HG03025 (cell line): ENCODE measurements around the gene PNPO.

ENCODE experiments used
- ATAC-seq: cut with Tn5 transposase; IDR thresholded peaks from one replicate; pipeline ENCODE4 v1.9.1; 2021; ENCODE audit warnings: mild to moderate bottlenecking, moderate library complexity; ENCODE audit not compliant: unreplicated experiment, low FRiP score

The PNPO gene

GRCh38 chr17:47941246-47942095 is at the start of gene PNPO:
Gene PNPO, plus strand, starts transcription at chr17:47941571. Its CDS starts 105 bp downstream, at chr17:47941676.
- ATAC-seq = peak; percentile 83

DNA sequence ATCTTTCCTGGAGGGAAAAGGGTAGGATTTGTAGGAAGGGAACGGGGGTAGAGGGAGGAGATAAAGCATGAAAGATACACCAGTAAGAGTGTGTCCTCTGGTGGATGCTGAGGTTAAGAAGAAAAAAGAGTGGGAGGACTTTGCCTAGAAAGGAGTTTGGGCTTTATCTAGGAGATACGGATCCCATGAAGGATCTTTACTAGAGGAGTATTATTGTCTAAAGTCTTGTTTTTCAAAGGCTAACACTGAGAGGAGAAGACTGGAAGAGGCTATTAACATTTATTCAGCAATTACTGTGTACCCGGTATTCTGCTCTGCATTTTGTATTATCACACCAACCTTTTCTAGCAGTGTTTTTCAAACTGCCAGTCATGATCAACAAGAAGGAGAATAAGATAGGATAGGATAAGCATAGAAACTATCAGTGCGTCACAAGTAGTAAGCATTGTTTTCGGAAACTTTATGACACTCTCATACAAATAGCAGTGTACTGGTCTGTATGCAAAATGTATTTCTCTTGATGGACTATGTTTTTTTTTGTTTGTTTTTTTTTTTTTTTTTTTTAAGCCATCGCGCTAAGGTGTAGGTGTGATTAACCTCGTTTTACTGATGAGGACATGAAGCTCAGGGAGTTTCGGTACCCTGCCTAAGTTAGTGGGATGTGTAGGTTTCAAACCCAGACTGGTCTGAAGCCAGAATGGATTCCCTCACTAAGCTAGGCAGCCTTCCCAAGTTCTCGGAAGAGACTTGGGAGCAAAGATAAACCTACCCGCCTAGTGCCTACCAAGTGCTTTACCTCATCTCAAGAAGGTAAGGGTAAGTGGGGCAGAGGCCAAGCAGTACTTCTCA is 46.6 kb upstream of the PNPO start:
- ATAC-seq = no peak

DNA sequence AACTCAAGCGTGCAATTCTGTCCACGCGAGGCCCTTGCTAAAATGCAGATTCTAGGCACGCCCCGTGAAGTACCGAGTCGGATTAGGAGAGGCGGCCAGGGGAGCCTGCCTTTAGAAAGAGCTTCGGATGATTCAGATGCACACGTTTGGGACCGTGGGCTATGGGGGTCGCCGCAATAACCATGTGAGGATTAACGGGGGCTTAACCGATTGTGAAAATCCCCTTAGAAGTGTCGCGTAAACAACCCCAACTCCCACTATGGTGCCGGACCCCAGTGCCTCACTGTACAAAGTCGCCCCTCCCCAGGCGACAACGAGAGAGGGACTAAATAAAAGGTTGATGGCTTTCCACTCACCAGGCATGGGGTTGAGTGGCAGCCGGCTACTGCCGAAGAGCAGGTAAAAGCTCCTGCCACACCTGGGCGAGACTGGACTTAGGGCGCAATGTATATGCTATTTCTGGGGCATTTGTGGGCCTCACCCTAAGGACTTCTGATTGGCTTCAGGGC is 46.0 kb upstream of the PNPO start:
- no peak for ATAC-seq

GRCh38 chr17:47895856-47896671 is 45.3 kb upstream of the PNPO start, which contains the start of gene SP2:
Gene SP2, plus strand, starts transcription at chr17:47896236. Its CDS starts 51 bp downstream, at chr17:47896287.
- peak; percentile 88 for ATAC-seq

GRCh38 chr17:47896672-47897490 is 44.5 kb upstream of the PNPO start:
- no peak for ATAC-seq

- ATAC-seq = no peak
Measured at GRCh38 chr17:47897561-47897960, 43.8 kb upstream of the PNPO start.

GRCh38 chr17:47898241-47898640 is 43.1 kb upstream of the PNPO start:
- no peak for ATAC-seq

GRCh38 chr17:47899643-47900042 is 41.7 kb upstream of the PNPO start:
- ATAC-seq = no peak

DNA sequence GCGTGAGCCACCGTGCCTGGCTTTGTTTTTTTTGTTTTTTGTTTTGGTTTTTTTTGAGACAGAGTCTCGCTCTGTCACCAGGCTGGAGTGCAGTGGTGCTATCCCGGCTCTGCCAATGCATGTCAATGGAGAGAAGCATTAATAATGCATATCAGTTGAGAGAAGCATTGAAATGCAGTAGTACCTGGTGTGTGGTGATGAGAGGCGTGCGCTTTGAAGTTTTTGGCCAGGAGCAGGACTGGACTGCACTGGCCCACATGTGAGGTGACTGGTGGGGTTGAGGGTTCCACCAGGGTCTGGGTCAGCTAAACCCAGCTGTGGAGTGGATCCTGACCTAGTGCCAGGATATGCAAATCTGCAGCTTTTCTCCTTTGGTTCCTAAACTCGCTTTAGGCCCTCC is 39.9 kb upstream of the PNPO start:
- ATAC-seq = no peak

GRCh38 chr17:47902039-47902744 is 39.2 kb upstream of the PNPO start:
- ATAC-seq = no peak

DNA sequence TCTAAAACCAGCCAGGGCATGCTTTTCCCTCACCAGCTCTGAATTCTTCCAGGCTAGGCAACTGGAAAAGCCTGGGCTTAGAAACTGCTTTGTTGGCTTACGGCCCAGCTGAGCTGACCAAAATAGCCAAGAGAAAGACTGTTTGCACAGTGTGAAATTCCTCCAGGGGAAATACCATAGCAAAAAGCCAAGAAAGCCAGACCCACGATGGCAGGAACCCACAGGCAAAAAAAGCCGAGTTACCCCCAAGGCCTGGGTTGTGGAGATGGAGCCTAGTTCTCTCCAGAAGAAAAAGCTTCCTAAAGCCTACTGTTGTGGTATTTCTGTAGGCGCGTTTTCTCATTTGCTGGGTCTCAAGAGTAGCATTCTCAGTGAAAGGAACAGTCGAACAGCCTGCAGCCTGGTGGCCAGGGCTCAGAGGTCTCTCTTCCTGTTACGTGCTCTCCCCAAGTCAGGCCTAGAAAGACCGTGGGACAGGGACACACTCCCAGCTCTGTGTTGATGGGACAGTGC is 36.1 kb upstream of the PNPO start:
- no peak for ATAC-seq

DNA sequence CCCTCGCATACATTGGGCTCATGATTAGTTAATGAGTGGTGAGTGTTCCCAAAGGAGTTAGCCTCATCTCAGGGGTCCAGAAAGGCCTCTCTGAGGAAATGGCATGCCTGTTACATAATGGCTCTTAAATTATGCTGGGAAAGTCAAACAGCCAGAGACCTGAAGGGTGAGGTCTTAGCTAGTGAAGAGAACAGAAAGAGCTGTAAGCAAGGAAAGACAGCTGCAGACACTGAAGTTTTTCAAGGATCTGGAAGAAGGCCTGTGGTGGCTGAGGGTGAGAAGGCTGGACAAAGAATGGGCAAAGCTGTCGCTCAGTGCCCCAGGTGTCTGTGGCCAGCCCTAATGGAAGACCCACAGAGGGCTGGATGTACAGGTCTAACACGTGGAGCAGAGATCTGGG is 34.9 kb upstream of the PNPO start:
- ATAC-seq = no peak

DNA sequence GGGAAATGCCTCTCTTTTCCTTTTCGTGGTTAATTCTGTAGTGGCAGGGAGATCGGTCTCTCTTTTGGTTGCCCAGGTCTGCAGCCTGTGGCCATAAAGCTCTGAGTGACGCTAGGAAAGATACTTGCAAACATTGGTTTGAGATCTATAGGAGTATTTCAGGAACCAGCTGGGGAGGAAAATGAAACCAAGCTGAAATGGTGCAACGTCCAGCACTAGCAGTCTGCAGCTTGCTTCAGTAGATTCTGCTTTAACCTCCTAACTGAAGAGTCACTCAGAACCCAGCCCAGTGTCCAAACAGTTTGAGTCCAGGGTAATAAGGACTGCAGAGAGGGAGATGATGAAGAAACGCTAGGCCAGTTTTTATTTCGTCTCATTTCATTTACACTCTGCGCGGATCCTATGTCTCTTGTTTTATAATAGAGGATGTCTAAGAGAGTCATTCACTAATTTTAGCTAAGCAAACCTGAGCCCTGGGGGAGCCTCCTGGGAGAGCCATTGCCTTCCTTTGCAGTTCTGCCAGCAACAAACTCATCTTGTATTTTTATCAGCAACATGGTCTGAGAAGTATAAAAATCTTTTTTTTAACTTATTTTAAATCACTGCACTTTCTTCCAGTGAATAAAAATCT is 33.3 kb upstream of the PNPO start:
- no peak for ATAC-seq

DNA sequence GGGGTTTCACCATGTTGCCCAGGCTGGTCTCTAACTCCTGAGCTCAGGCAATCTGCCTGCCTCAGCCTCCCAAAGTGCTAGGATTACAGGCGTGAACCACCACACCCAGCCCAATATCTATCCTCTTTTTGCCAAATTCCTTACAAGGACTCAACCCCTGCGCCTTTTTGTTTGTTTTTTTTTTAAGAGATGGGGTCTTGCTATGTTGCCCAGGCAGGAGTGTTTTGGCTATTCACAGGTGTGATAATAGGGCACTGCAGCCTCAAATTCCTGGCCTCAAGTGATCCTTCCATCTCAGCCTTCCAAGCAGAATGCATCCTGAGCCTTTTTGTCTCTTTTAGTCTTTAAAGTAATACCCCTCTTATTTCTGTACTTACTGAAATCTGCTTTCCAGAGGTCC is 28.3 kb upstream of the PNPO start:
- no peak for ATAC-seq

- no peak for ATAC-seq
Measured at GRCh38 chr17:47914306-47914948, 26.9 kb upstream of the PNPO start.

DNA sequence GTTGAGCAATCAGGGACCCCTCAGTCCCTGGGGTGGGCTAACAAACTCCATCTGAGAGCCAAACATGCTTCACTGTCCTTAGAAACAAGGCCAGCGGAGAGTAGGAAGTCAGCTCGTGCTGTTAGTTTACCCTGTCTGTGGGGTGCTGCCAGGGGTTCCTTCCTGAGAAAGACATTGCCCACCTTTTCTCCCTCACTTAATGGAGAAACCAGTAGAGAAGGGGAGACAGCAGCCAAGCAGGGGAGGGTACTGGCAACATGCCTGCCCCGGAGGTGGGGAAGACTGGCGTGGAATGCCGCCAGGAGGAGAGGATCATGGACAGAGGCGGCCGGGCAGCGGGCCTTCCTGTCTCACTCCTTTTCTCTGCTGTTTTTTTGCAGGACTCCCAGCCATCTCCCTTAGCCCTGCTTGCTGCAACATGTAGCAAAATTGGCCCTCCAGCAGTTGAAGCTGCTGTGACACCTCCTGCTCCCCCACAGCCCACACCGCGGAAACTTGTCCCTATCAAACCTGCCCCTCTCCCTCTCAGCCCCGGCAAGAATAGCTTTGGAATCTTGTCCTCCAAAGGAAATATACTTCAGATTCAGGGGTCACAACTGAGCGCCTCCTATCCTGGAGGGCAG is 25.5 kb upstream of the PNPO start:
- no peak for ATAC-seq

DNA sequence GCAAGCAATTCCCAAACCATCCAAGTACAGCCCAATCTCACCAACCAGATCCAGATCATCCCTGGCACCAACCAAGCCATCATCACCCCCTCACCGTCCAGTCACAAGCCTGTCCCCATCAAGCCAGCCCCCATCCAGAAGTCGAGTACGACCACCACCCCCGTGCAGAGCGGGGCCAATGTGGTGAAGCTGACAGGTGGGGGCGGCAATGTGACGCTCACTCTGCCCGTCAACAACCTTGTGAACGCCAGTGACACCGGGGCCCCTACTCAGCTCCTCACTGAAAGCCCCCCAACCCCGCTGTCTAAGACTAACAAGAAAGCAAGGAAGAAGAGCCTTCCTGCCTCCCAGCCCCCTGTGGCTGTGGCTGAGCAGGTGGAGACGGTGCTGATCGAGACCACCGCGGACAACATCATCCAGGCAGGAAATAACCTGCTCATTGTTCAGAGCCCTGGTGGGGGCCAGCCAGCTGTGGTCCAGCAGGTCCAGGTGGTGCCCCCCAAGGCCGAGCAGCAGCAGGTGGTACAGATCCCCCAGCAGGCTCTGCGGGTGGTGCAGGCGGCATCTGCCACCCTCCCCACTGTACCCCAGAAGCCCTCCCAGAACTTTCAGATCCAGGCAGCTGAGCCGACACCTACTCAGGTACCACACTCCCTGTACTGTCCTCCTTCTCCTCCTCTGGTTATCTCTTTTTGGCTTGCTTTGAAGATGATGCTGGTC is 24.7 kb upstream of the PNPO start:
- ATAC-seq = no peak
